ENCODE results near the gene SMOC2.

The SMOC2 gene

DNA sequence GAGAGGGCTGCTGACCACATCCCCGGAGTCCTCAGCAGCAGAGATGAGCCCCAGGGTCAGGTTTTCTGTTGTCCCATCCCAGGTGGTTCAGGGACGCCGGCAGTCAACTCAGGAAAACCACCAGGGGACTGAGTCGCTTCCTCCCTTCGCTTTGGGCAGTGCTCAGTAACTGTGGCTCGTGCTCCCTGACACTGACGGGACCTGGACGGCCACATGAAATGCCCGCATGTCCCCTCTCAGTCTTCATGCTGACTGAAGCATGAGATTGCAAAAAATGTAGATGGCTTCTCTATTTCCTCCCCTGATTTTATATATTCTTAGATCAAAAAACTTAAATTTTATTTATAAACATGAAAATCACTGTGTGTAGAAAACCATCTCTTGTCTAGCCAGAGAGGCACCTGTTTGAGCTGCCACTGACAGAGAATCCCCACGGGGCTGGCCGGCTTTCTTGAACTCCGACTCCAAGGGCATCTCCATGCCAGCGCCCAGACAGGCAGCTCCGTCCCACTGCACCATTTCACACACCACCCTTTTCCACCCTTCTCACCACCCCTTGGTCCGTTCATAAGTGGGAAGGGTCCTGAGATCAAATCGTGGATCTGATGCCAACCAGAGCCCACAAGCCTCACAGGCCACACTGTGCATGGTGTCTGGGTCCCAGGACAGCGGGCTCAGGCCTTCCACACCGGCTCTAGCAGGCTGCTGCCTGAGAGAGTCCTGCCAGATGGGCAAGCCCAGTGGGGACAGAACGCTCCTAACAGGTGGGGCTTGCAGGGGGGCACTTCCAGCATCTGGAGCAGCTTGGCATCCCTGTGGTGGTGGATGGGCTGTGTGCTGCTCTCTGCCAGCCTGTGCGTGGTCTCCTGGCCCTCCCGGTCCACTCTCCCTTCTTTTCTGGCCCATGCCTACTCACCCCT is 98.2 kb downstream of the SMOC2 start:
- TF ChIP-seq CTCF (IDR thresholded peaks at IDR 0.05) = no peak
- H3K27ac Mint-ChIP-seq = peak overlapping the region; percentile 36
- H3K9me3 Mint-ChIP-seq = no peaks in the 10 kb centered on the region
- DNase-seq = no peak
- H3K27me3 Mint-ChIP-seq (ENCODE audit: low read depth, poor library complexity) = peaks cover 17% of the 10 kb centered on the region
- no peak overlapping the region for H3K4me3 Mint-ChIP-seq
- peaks cover 46% of the 10 kb centered on the region for H3K4me1 Mint-ChIP-seq
- no peaks in the 10 kb centered on the region for H3K36me3 Mint-ChIP-seq (ENCODE audit: low read depth)

DNA sequence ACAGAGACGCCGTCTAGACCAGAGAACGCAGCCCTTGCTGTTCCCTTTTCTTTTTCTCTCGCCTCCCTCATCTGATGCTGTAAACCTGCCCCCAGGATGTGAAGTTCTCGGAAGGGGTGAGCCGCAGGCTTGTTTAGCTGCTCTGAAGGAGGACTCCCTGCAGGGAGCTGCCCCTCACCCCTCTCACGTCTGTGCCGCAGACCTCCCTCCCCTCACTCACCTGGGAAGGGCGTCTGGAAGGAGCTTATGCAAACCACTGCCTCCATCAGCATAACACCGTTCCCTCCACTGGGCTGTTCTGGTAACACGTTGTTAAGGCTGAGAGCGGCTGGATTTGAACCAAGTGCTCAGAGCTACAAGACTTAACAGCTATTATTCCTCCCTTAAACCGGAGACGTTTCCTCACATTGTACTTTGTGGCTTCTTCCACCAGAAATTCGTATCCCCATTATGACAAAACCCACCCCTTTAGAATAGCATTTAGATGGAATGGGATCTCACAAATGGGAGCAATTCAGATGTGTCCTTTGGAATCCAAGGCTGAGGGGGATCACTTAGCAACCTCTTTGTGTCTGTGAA is 99.8 kb downstream of the SMOC2 start:
- H3K4me3 Mint-ChIP-seq = no peak overlapping the region
- no peaks in the 10 kb centered on the region for H3K9me3 Mint-ChIP-seq
- H3K36me3 Mint-ChIP-seq (ENCODE audit: low read depth) = no peaks in the 10 kb centered on the region
- peaks cover 20% of the 10 kb centered on the region for H3K27me3 Mint-ChIP-seq (ENCODE audit: low read depth, poor library complexity)
- DNase-seq = no peak
- no peak overlapping the region for H3K27ac Mint-ChIP-seq
- peaks cover 35% of the 10 kb centered on the region for H3K4me1 Mint-ChIP-seq
- TF ChIP-seq CTCF (IDR thresholded peaks at IDR 0.05) = no peak

GRCh38 chr6:168541307-168541706 is 100.3 kb downstream of the SMOC2 start:
- H3K9me3 Mint-ChIP-seq = no peaks in the 10 kb centered on the region
- no peak for TF ChIP-seq CTCF (IDR thresholded peaks at IDR 0.05)
- H3K27me3 Mint-ChIP-seq (ENCODE audit: low read depth, poor library complexity) = peaks cover 20% of the 10 kb centered on the region
- peaks cover 30% of the 10 kb centered on the region for H3K4me1 Mint-ChIP-seq
- H3K36me3 Mint-ChIP-seq (ENCODE audit: low read depth) = no peaks in the 10 kb centered on the region
- DNase-seq = no peak
- H3K4me3 Mint-ChIP-seq = no peak overlapping the region
- H3K27ac Mint-ChIP-seq = no peak overlapping the region

- Mint-ChIP-seq H3K27me3 (ENCODE audit: low read depth, poor library complexity) (peaks cover 20% of the 10 kb centered on the region), H3K36me3 (ENCODE audit: low read depth) (no peaks in the 10 kb centered on the region), H3K27ac (no peak overlapping the region), H3K9me3 (no peaks in the 10 kb centered on the region), H3K4me3 (no peak overlapping the region), H3K4me1 (peaks cover 26% of the 10 kb centered on the region)
- no peak for TF ChIP-seq CTCF (IDR thresholded peaks at IDR 0.05)
- no peak for DNase-seq
These were observed 101.3 kb downstream of the SMOC2 start for GRCh38 chr6:168542301-168542700.

DNA sequence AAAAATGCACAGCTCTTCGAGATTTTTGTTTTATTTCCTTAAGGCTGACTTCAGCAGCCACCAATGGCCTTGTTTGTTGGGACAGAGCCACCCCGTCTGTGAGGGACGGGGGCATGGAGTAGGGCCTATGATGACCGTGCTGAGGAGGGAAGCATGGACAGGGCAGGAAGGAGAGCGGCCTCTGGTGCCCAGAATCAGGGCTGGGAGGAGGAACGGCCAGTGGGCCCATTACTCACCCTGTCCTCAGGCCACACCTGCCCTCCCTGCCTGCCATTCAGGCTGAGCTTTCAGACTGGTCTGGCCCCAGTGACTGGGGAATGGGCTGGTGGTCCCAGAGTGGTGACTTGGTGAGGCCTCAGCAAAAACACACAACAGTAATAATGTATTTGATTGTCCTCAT is 104.4 kb downstream of the SMOC2 start:
- H3K4me1 Mint-ChIP-seq = peaks cover 6% of the 10 kb centered on the region
- DNase-seq = no peak
- H3K27me3 Mint-ChIP-seq (ENCODE audit: low read depth, poor library complexity) = peaks cover 10% of the 10 kb centered on the region
- TF ChIP-seq CTCF (IDR thresholded peaks at IDR 0.05) = no peak
- H3K27ac Mint-ChIP-seq = no peak overlapping the region
- no peaks in the 10 kb centered on the region for H3K36me3 Mint-ChIP-seq (ENCODE audit: low read depth)
- no peaks in the 10 kb centered on the region for H3K9me3 Mint-ChIP-seq
- H3K4me3 Mint-ChIP-seq = no peak overlapping the region

All from nephron progenitor cell (in vitro differentiated cells).